HG02852 (cell line): Measurements from ENCODE around the gene TNS4.

Experiments
- ATAC-seq: cut with Tn5 transposase; IDR thresholded peaks from one replicate; pipeline ENCODE4 v1.9.1; 2021; ENCODE audit warnings: mild to moderate bottlenecking, moderate library complexity; ENCODE audit not compliant: unreplicated experiment

TNS4 gene

DNA sequence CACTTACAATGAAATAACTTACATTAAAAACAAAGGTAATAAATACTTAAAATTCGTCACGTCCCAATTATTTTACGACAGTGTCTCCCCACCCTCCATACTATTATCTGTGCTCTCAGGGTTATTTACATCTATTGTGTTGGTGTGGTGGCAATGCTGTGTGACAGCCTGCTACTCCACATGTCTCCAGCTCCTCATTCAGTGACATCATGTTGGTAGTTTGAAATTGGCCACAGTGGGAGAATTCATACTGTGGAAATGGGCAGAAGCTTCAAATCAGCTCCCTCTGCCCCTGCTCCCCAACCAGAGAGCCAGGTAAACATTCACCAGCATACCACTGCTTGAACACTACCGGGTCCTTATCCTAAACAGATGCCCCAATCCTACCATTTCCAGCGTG, 6.3 kb downstream of the TNS4 start:
- no peak for ATAC-seq

DNA sequence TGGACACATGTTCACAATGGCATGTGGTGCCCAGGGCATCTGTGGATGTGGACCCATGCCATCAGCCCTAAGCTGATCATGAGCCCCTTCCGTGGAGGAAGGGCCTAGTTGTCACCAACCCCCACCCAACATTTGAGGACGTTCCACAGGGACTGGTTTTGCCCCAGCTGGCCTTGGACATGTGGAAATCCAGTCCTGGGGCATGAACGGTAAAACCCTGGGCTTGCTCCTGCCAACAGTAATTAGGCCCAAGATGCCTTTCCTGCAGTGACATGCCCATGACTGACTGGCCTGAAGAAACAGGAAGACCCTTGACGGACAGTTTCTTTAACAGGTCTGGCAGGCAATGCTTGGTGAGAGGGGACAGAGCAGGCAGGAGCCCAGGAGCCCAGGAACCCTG, 7.7 kb downstream of the TNS4 start:
- no peak for ATAC-seq

- ATAC-seq: no peak
Observed at GRCh38 chr17:40491486-40491885, 9.9 kb downstream of the TNS4 start.

DNA sequence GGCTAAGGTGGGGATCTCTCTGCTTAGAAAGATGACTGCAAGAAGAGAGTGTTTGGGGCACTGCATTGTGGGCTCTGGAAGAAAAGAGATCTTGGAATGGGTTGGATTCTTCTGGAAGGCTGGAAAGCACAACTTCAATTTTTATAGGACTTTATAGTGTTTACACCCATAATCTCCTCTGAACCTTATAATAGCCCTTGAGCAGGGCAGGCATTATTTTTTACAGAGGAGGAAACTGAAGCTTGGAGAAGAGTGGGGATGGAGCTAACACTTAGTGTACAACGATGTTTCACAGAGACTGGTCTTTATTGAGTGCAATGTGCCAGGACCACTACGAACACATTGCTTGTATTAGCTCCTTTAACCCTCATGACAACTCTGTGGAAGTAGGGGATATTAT, 10.4 kb downstream of the TNS4 start:
- no peak for ATAC-seq

- ATAC-seq: no peak
Observed at GRCh38 chr17:40490289-40490853, 11.1 kb downstream of the TNS4 start.

DNA sequence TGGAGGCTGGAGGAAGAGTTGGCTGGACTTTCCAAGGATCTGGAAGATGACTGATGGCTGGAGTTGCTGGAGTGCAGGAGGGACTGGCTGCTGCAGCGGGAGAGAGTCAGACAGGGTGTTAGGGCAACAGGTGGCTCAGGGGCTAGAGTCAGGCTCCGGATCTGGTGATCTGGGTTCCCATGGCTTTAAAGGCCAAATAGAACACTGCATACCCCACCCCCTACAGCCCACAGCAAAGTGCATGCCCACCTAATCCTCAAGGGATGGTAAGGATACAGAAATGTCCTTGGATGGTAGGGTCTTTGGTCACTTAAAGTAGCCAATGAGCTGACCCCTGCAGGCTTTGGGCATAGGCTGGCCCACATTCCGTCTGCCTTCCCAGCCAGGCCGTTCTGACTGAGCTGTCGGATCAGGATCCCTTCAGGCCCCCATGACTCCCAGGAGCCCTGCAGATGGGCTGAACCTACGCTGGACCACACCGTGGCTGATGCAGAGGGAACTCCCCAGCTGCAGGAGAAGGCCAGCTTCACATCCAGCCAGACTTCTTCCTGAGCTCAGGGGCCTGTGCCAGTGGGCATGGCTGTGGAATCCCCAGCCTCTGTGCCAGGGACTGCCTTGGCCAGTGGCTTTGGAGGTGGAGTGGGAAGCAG, 13.9 kb downstream of the TNS4 start:
- ATAC-seq: no peak

GRCh38 chr17:40486522-40487370, 14.7 kb downstream of the TNS4 start:
- ATAC-seq: no peak

GRCh38 chr17:40485851-40486521, 15.4 kb downstream of the TNS4 start:
- no peak for ATAC-seq

GRCh38 chr17:40484973-40485530, 16.4 kb downstream of the TNS4 start:
- ATAC-seq: no peak

DNA sequence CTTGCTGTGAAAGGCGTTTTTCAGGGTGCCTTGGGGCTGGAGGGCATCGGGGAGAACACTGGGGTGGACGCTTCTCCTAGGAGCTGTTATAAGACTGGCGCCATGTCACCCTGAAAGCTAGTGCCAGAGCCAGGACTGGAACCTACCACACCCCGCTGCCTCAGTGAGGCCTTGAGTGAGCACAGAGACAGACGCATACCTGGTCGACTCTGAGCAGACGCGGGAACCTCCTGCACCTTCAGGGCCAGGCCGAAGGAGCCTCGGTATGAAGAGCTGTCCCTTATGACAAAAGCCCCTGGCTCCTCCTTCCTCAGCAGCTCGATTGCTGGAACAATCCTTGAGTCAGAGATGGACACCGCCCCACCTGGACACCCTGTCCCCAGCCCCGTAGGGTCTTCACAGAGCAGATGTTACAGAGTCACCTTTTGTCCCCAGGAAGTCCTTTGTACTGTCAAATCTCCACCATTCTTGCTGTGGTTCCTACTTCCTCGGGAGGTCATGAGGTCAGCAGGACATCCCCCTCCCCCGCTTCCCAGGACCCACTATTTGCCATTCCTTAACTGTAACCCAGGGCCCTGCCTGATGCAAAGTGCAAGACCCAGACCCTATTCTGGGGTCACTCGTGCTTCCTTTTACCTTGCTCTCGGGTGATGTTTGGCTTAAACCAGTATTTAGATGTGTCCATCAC, 17.0 kb downstream of the TNS4 start:
- ATAC-seq: no peak

GRCh38 chr17:40483679-40484078, 17.7 kb downstream of the TNS4 start:
- no peak for ATAC-seq

DNA sequence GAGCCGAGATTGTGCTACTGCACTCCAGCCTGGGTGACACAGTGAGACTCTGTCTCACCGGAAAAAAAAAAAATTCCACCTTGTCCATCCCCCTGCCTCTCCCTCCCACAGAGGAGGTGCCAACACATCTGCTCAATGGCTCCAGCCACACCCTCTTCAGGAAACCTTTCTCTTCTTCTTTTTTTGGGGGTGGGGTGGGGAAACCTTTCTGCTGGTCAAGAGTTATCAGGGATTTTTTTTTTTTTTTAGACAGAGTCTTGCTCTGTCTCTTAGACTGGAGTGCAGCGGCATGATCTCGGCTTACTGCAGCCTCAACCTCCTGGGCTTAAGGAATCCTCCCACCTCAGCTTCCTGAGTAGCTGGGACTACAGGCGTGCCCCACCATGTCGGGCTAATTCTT, 18.7 kb downstream of the TNS4 start:
- ATAC-seq: no peak

DNA sequence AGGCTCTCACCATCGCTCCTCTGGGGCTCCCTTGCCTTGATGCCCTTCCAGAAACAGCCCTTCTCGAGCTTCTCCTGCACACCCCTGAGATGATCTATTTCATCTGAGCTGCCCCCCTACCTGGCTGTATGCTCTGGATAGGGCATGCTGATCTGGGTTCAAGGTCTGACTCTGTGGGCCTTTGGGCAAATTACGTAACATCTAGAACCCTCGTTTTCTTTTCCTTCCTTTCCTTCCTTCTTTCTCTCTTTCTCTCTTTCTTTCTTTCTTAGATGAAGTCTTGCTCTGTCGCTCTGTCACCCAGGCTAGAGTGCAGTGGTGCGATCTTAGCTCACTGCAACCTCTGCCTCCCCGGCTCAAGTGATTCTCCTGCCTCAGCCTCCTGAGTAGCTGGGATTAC, 20.3 kb downstream of the TNS4 start:
- ATAC-seq: no peak

- no peak for ATAC-seq
Observed at GRCh38 chr17:40480501-40481003, 20.9 kb downstream of the TNS4 start.

DNA sequence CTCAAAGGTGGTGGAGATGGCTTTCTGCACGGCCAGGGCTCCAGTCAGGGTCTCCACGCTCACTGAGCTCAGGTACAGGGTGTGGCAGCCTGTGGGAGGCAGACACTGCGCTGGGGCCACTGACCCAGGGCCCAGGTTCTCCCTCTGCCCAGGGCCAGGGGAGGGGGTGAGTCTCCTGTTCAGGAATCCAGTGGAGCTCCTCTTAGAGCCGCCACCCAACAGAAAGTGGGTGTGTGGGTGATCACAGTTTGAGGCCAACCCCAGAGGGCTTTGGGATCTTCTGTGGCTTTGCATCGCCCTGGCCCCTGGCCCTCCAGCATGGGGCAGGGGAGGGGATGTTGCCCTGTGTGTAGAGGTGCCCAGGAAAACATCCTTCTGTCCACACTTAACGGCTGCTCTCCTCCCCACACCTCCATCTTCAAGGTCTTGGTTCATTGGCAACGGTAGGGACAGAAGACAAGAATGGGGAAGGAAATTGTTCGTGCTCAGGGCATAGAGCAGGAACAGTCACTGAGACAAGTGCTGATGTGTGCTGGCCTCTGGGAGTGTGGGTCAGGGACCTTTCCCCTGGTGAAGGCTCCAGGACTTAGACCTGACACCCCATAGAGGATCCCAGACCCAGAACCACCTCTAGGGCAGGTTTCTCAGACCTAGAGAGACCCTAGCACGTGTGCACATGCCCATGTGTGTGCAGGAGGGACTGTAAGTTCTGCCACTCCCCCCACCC, 21.5 kb downstream of the TNS4 start:
- no peak for ATAC-seq

- ATAC-seq: no peak
Observed at GRCh38 chr17:40478486-40478885, 22.9 kb downstream of the TNS4 start.

DNA sequence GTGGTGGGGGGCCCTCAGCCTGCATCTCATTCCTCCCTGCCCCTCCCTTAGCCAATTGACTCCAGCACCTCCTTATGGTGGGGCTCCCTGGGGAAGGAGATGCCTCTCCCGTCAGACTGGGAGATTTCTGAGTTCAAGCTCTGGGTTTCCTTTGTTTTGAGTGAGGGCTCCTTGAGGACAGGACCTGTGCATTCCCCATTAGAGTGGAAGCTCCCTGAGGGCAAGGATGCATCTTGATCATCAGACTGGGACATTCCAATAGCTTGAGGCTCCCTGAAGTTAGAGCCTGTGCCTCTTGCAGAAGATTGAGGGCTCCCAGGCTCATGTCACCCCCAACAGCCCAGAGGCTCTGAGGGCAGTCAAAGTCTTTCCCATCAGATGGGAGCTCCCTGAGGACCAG, 23.6 kb downstream of the TNS4 start:
- ATAC-seq: no peak

DNA sequence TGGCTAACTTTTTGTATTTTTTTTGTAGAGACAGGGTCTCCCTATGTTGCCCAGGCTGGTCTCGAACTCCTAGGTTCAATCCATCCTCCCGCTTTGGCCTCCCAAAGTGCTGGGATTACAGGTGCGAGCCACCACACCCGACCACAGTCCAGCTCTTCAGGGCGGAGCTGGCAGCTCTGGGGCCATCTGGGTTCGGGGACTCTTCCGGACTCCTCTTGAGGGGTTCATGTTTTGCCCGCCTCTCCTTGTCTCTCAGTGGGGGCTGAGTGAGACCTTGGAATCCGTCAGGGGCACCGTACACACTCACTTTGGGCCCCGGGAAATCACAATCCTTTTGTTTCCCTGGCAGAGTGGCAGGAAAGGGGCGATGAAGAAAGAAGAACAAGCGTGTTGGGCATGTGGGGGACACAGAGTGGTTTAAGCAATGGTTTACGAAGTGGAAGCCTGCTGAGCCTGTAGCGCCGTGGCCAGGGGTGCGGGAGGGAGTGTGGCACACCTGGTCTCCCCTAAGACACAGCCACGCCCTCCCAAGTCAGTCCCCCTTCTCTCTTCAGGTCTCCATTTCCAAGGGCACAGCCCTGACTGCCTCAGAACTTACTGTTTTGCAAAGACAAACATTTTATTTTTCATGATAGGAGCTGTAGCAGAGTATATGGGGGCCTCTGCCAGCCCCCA, 26.1 kb downstream of the TNS4 start:
- ATAC-seq: no peak

DNA sequence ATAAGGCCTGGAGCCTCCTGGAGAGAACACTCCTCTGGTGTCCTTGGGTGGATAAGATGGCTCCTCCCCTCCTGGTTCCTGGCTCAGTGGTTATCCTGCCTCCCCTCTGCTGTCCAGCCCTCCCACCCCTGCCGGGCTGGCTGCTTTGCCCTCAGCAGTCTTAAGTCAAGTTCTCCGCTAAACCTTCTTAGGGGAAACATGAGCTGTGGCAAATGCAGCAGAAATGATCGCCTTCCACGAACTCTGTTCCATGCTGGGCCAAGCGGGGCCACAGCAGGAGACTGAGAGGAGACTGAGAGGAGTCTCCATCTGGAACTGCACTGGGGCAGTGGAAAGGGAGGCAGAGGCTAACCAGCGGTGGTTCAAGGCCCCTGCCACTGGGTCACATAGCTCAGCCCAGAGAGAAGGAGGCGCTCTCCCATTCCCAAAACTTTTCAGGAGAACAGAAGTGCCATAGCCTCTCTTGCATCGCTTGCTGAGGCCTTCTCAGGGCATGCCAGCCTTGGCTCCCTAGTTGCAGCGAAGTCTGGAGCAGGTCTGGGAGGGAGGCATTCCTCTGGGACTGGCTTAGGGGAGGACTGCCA, 26.9 kb downstream of the TNS4 start:
- ATAC-seq: no peak
